DMS53 (cell line): Measurements from ENCODE around the gene CCDC57.

Experiments
- DNase-seq: peaks from one replicate; lab custom pipeline; 2025; lab: John Stamatoyannopoulos, UW

The CCDC57 gene

DNA sequence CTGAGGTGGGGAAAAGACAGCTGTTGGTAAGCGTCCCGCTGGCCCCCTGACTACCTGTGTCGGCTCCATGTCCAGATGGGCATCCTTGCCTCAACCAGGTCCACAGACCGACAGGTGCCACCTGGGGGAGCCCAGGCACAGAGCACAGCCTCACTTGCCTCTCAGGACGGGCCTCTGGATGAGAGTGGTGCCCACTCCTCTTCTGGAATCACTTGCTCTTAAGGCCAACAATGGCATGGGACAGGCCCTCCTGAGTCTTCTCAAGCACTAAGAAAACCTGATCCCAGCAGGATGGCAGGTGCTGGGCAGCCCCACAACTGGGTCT, 33.4 kb upstream of the CCDC57 start:
- DNase-seq: no peak

DNA sequence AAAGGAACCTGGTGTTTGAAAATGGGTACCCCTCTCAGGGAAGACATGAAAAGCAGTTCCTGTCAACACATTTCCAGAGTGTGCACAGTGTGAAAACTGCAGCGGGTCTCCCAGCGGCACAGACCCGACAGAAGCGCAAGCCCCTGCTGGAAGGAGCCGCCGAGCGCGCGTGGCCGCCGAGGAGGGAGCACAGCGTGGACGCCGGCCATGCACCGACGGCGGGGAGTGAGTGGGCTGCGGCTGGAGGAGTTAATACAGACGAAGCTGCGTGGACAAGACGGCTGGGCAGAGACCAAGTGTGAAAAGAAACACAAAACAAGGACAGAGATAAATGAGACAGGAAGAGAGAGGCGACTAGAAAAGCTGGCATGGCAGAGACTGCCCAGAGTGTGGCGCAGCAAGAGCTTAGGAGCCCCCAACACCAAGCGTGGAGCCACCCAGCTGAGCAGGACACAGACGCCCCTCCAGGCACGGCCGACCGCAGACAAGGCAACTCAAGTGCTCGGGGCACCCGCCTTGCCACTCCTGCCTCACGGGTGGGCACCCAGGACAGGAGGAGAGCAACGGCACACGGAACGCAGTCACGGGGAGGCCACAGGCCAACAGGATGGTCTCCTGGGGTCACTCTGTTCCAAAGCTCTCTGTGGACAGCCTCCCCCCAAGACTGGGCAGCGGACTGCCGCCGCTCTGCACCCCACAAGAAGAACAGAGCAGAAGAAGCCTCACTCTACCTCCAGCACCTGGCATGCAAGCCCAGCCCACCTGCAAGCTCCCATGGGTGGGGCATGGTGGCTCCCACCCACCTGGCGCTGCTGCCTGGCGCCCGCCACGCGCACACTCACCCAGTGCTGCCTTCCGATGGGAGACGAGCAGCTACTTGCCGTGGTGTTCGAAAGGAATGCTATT, 32.7 kb upstream of the CCDC57 start:
- DNase-seq: no peak

- DNase-seq: peak; percentile 59
Observed at GRCh38 chr17:82244413-82245133, 31.9 kb upstream of the CCDC57 start.

DNA sequence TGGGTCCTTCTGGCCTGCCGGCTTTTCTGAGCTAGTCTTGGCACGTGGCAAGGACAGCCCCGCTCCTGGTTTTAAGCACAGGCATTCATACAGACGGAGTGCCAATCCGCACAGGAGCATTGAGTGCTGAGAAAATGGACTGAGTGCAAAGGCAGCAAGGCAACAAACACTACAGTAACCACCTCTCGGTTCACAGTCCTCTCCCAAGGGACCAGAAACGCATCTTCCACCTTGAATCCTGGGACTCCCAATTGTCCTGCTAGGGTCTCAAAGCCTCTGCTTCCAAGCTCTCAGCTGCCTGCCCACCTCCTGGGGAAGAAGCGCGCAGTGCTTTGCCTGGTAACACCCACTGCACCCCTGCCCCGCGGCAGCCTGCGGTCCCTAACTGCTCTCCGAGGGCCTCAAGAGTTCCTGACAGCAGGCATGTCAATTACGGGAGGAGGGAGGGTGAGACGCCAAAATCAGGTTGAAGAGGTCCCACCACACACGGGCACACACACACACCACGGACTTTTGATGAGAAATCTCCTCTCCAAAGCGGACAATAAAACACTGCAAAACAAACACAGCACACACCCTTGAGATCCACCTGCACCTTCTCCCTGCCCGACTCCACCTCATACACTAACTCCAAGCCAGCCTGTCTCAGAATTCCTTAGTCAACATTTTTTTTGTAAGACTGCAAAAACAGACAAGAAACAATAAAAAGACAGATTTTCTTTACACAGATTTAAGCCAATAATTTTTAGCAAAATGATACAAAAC, 31.2 kb upstream of the CCDC57 start:
- DNase-seq: no peak

- no peak for DNase-seq
Observed at GRCh38 chr17:82242977-82243647, 30.5 kb upstream of the CCDC57 start.

DNA sequence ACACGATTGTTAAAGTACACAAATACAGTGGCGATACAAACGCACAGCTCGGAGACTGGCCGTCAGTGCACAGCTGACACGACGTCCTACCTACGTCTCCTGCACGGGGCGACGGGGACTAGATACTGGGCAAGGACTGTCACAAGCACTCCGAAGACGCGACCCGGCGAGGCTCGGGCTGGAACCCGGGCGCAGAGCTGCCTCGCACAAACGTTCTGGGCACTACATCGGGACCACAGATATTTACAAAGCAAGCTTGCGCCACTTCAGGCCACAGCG, 30.0 kb upstream of the CCDC57 start:
- DNase-seq: no peak

- no peak for DNase-seq
Observed at GRCh38 chr17:82241926-82242697, 29.5 kb upstream of the CCDC57 start.

DNA sequence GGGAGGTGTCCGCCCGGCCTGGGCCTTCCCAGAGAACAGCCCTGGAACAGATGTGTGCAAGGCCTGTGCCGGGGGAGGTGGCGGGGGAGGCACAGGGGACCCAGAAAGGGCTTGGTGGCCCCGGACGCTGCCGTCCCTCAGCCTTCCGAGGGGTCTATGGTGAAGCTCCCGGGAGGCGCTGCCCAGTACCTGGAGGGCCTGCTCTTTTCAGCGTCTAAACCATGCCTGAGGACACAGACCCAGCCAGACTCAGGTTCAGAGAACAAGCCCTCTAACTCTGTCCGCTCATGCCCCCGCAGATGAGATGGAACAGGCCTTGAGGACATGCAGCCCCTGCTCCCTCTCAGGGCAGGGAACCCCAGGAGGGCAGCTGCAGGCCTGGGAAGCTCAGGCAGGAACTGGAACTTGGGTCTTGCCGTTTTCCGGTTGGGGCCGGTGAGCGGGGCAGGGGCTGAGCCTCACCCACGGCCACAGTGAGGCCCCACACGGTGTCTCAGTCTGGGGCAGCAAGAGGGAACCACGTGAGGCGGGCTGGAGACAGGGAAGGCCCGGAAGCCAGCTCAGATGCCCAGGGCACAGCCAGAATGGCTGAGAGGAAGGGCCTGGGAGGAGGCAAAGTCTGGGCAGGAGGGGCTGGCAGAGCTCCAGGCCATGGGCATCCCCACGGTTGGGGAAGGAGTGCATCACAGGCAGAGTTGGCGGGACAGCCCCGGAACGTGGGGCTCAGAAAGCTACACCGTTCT, 28.7 kb upstream of the CCDC57 start:
- peak; percentile 50 for DNase-seq

DNA sequence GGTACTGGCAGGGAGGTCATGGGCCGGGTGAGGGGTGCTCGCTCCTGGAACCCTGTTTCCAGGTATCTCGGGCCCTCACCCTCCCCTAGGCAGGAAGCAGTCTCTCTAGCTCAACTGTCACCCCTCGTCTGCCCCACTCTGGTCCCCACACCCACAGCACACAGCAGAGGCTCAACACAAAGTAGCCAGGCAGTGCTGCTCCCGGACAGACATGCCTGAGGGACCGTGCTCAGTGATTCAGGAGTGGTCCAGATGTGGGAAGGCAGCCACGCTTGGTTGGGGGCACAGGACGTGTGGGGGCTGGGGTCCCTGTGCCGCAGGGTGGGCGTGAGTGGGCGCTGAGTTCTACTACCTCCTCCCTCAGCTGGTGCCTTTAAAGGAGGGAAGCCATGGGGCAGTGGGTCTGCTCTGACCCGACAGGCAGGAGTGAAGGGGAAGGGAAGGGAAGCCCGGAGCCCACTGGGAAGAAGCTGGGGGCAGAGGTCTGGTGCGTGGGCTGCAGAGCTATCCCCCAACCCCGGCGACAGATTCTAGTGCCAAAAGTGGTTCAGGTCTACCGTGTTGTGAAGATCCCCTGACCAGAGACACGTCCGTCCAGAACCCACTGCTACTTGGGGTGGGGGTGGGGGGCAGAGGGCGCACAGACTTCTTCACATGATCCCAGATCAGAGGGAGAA, 28.0 kb upstream of the CCDC57 start:
- DNase-seq: no peak

GRCh38 chr17:82239926-82240505, 27.4 kb upstream of the CCDC57 start:
- DNase-seq: peak; percentile 82

DNA sequence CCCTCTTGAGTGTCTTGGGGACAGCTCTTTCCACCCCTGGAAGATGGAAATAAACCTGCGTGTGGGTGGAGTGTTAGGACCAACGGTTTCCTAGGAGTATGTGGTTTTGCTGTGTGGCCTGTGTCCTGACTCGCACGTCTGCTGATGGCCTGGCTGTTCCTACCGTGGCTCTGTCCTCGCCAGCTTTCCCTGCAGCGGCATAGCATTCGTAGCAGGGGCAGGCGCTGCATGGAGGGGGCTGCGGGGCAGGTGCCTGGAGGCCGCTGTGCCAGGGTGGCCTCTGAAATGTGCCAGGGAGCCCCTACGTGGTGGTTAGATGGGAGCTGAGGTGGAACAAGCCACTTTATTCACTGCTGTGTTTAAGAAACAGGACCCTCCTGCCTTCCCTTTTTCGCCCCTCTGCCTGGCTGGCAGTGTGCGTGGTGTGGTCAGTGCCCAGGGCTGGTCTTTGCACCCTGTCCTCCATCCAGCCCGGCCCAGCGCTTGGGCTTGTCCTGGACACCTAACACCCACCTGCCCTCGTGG, 26.8 kb upstream of the CCDC57 start:
- peak; percentile 65 for DNase-seq

DNA sequence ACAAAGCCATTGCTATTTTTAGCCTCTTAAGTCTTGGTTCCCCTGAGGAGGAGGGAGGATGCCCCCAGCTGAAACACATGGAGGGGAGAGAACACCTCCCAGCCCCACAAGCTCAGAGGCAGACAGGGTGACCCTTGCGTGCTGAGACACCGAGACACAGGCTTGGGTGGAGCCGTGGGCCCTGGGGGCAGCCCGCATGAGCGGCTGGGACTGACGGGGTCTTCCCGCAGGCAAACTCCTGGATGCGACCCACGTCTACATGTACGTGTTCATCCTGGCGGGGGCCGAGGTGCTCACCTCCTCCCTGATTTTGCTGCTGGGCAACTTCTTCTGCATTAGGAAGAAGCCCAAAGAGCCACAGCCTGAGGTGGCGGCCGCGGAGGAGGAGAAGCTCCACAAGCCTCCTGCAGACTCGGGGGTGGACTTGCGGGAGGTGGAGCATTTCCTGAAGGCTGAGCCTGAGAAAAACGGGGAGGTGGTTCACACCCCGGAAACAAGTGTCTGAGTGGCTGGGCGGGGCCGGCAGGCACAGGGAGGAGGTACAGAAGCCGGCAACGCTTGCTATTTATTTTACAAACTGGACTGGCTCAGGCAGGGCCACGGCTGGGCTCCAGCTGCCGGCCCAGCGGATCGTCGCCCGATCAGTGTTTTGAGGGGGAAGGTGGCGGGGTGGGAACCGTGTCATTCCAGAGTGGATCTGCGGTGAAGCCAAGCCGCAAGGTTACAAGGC, 26.0 kb upstream of the CCDC57 start:
- peak; percentile 93 for DNase-seq

GRCh38 chr17:82237746-82238471, 25.3 kb upstream of the CCDC57 start:
- DNase-seq: no peak

GRCh38 chr17:82237083-82237745, 24.6 kb upstream of the CCDC57 start:
- peak; percentile 60 for DNase-seq

DNA sequence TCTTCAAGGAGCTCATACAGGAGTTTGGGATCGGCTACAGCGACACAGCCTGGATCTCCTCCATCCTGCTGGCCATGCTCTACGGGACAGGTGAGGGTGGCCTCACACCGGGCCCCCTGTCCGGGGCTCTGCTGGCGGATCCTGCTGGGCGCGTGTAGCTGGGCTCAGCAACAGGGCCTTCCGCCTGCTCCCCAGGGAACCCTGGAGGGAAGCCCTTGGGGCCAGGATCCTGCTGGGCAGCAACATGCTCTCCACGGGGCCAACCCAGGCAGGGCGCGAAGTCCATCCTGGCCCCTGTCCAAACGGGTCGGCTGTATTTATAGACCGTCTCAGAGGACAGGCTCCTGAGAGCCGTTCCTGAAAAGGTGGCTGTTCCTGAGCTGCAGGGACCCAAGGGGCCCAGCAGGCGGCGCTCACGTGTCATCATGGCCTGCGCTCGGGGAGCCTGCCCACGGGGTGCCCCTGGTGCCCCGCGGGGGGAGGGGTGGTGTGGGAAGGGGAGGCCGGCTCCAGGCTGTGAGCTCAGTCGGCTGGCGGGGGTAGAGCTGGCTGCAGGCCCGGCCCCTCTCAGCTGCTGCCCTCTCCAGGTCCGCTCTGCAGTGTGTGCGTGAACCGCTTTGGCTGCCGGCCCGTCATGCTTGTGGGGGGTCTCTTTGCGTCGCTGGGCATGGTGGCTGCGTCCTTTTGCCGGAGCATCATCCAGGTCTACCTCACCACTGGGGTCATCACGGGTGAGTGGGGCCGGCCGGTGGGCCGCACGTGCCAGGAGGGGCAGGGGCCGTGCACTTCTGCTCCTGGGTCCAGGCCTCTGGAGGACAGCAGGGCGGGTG, 23.7 kb upstream of the CCDC57 start:
- peak; percentile 88 for DNase-seq

DNA sequence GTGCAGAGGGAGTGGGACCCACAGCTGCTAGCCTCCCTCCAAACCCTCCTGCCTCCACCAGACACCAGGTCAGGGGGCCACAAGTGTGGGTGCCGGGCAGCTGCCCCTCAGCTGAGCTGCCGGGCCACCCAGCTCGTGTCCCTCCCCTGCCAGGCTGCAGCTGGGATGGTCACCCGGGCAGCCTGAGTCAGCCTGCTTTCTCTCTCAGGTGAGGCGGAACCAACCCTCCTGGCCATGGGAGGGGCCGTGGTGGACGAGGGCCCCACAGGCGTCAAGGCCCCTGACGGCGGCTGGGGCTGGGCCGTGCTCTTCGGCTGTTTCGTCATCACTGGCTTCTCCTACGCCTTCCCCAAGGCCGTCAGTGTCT, 23.1 kb upstream of the CCDC57 start:
- peak; percentile 95 for DNase-seq
